ENCODE measurements around the gene PLCB2. TPM values are rescaled to one million over a fixed set of nuclear protein-coding genes. Genes with fewer than 3 reads are reported as not detected.

Gene PLCB2
- total and polyA plus RNA-seq, 5 donors = 11.5 to 28.9 (median 19.5) TPM

GRCh38 chr15:40331637-40332036 is 23.9 kb upstream of the PLCB2 start:
- Histone ChIP-seq H3K4me3 (ENCODE audit: low read length) (no peak overlapping the region), H3K9me3 (ENCODE audit: control insufficient read depth, low read length) (no peaks in the 10 kb centered on the region), H3K27ac (ENCODE audit: low read length) (no peak overlapping the region), H3K27me3 (ENCODE audit: control insufficient read depth, insufficient read depth) (no peaks in the 10 kb centered on the region), H3K4me1 (ENCODE audit: control insufficient read depth, insufficient read depth, low read length) (peaks cover 30% of the 10 kb centered on the region)
- intact Hi-C loops (cut with DNase I) = no loop called here
- DNase-seq (no peak), ATAC-seq (no peak)
- 89% methylated on average over 7 of the region's 7 CpGs for WGBS

- intact Hi-C loops (cut with DNase I) = no loop called here
Observed at GRCh38 chr15:40331026-40331425, 23.3 kb upstream of the PLCB2 start.

GRCh38 chr15:40330368-40330836 is 22.7 kb upstream of the PLCB2 start:
- H3K27ac ChIP-seq (ENCODE audit: low read length) = peak overlapping the region; percentile 69
- no peak overlapping the region for H3K4me3 ChIP-seq (ENCODE audit: low read length)
- 48% methylated on average over 5 of the region's 5 CpGs for WGBS
- intact Hi-C loops (cut with DNase I) = no loop called here
- no peaks in the 10 kb centered on the region for H3K27me3 ChIP-seq (ENCODE audit: control insufficient read depth, insufficient read depth)
- peaks cover 31% of the 10 kb centered on the region for H3K4me1 ChIP-seq (ENCODE audit: control insufficient read depth, insufficient read depth, low read length)
- H3K9me3 ChIP-seq (ENCODE audit: control insufficient read depth, low read length) = no peaks in the 10 kb centered on the region
- DNase-seq = peak; percentile 48 to 75 (median 68)
- ATAC-seq = peak; percentile 44

More at GRCh38 chr15:40331026-40331425, 23.3 kb upstream of the PLCB2 start:
- Histone ChIP-seq H3K4me3 (ENCODE audit: low read length) (no peak overlapping the region), H3K4me1 (ENCODE audit: control insufficient read depth, insufficient read depth, low read length) (peaks cover 31% of the 10 kb centered on the region), H3K27ac (ENCODE audit: low read length) (peak overlapping the region; percentile 69), H3K9me3 (ENCODE audit: control insufficient read depth, low read length) (no peaks in the 10 kb centered on the region), H3K27me3 (ENCODE audit: control insufficient read depth, insufficient read depth) (no peaks in the 10 kb centered on the region)
- 89% methylated on average over 7 of the region's 7 CpGs for whole genome bisulfite sequencing
- DNase-seq = peak in 1 of 3 donors; percentile 46
- no peak for ATAC-seq

- Histone ChIP-seq H3K4me1 (ENCODE audit: control insufficient read depth, insufficient read depth, low read length) (peaks cover 29% of the 10 kb centered on the region), H3K27me3 (ENCODE audit: control insufficient read depth, insufficient read depth) (no peaks in the 10 kb centered on the region), H3K9me3 (ENCODE audit: control insufficient read depth, low read length) (no peaks in the 10 kb centered on the region), H3K27ac (ENCODE audit: low read length) (peak overlapping the region; percentile 69), H3K4me3 (ENCODE audit: low read length) (no peak overlapping the region)
- DNase-seq = no peak
- WGBS = 62% methylated on average over 7 of the region's 7 CpGs
- intact Hi-C loops (cut with DNase I) = no loop called here
- ATAC-seq = no peak
Observed at GRCh38 chr15:40329804-40330203, 22.1 kb upstream of the PLCB2 start.

- H3K27ac ChIP-seq (ENCODE audit: low read length) = peak overlapping the region; percentile 6
- peaks cover 25% of the 10 kb centered on the region for H3K4me1 ChIP-seq (ENCODE audit: control insufficient read depth, insufficient read depth, low read length)
- intact Hi-C loops (cut with DNase I) = no loop called here
- no peak overlapping the region for H3K4me3 ChIP-seq (ENCODE audit: low read length)
- 70% methylated on average over 5 of the region's 5 CpGs for WGBS
- H3K27me3 ChIP-seq (ENCODE audit: control insufficient read depth, insufficient read depth) = no peaks in the 10 kb centered on the region
- DNase-seq (no peak), ATAC-seq (no peak)
- H3K9me3 ChIP-seq (ENCODE audit: control insufficient read depth, low read length) = no peaks in the 10 kb centered on the region
Observed at GRCh38 chr15:40328751-40329150, 21.0 kb upstream of the PLCB2 start.

GRCh38 chr15:40328176-40328575 is 20.4 kb upstream of the PLCB2 start:
- 33% methylated on average over 3 of the region's 3 CpGs for WGBS
- no peak for DNase-seq
- Histone ChIP-seq H3K27ac (ENCODE audit: low read length) (peak overlapping the region; percentile 15), H3K4me1 (ENCODE audit: control insufficient read depth, insufficient read depth, low read length) (peaks cover 25% of the 10 kb centered on the region), H3K27me3 (ENCODE audit: control insufficient read depth, insufficient read depth) (no peaks in the 10 kb centered on the region), H3K4me3 (ENCODE audit: low read length) (no peak overlapping the region), H3K9me3 (ENCODE audit: control insufficient read depth, low read length) (no peaks in the 10 kb centered on the region)
- ATAC-seq = no peak
- intact Hi-C loops (cut with DNase I) = no loop called here

GRCh38 chr15:40327457-40327856 is 19.7 kb upstream of the PLCB2 start:
- H3K27me3 ChIP-seq (ENCODE audit: control insufficient read depth, insufficient read depth) = no peaks in the 10 kb centered on the region
- H3K4me3 ChIP-seq (ENCODE audit: low read length) = peak overlapping the region; percentile 13
- WGBS = 50% methylated on average over 6 of the region's 6 CpGs
- peaks cover 23% of the 10 kb centered on the region for H3K4me1 ChIP-seq (ENCODE audit: control insufficient read depth, insufficient read depth, low read length)
- intact Hi-C loops (cut with DNase I) = no loop called here
- no peak overlapping the region for H3K27ac ChIP-seq (ENCODE audit: low read length)
- no peak for DNase-seq
- no peak for ATAC-seq
- no peaks in the 10 kb centered on the region for H3K9me3 ChIP-seq (ENCODE audit: control insufficient read depth, low read length)

GRCh38 chr15:40325700-40326099 is 18.0 kb upstream of the PLCB2 start:
- WGBS = 53% methylated on average over 2 of the region's 2 CpGs
- DNase-seq (no peak), ATAC-seq (no peak)
- H3K27me3 ChIP-seq (ENCODE audit: control insufficient read depth, insufficient read depth) = no peaks in the 10 kb centered on the region
- peak overlapping the region; percentile 76 for H3K27ac ChIP-seq (ENCODE audit: low read length)
- no peaks in the 10 kb centered on the region for H3K9me3 ChIP-seq (ENCODE audit: control insufficient read depth, low read length)
- peaks cover 19% of the 10 kb centered on the region for H3K4me1 ChIP-seq (ENCODE audit: control insufficient read depth, insufficient read depth, low read length)
- intact Hi-C loops (cut with DNase I) = no loop called here
- peak overlapping the region; percentile 76 for H3K4me3 ChIP-seq (ENCODE audit: low read length)

- intact Hi-C loops (cut with DNase I) = no loop called here
- no peak for DNase-seq
- H3K9me3 ChIP-seq (ENCODE audit: control insufficient read depth, low read length) = no peaks in the 10 kb centered on the region
- H3K27me3 ChIP-seq (ENCODE audit: control insufficient read depth, insufficient read depth) = no peaks in the 10 kb centered on the region
- no peak for ATAC-seq
- H3K27ac ChIP-seq (ENCODE audit: low read length) = peak overlapping the region; percentile 76
- WGBS = 36% methylated on average over 2 of the region's 2 CpGs
- H3K4me1 ChIP-seq (ENCODE audit: control insufficient read depth, insufficient read depth, low read length) = peaks cover 14% of the 10 kb centered on the region
- peak overlapping the region; percentile 76 for H3K4me3 ChIP-seq (ENCODE audit: low read length)
Observed at GRCh38 chr15:40325188-40325587, 17.5 kb upstream of the PLCB2 start.

GRCh38 chr15:40323953-40324937 is 16.5 kb upstream of the PLCB2 start:
- Histone ChIP-seq H3K27me3 (ENCODE audit: control insufficient read depth, insufficient read depth) (no peaks in the 10 kb centered on the region), H3K4me1 (ENCODE audit: control insufficient read depth, insufficient read depth, low read length) (peaks cover 11% of the 10 kb centered on the region), H3K4me3 (ENCODE audit: low read length) (peak overlapping the region; percentile 76), H3K9me3 (ENCODE audit: control insufficient read depth, low read length) (no peaks in the 10 kb centered on the region), H3K27ac (ENCODE audit: low read length) (peak overlapping the region; percentile 92)
- intact Hi-C loops (cut with DNase I) = loop anchor here in 3 of 4 donors (5.0 kb wide), 2 partner anchors 33 to 98 kb away; partner anchors contain the start of gene DISP2 (in 1 of the 3)
- ATAC-seq = no peak
- peak in 2 of 3 donors; percentile 79 to 83 for DNase-seq
- under 1% methylated on average over 101 of the region's 101 CpGs for WGBS
